Lung microvascular endothelial cell (primary cell): ENCODE data around the gene FSTL1. TPM values are rescaled to one million over a fixed set of nuclear protein-coding genes. Genes with fewer than 3 reads are reported as not detected.

Source experiments
- DNase-seq, 2 donors: peaks; one replicate each; pipeline versions ENCODE4 v3.0.0 to v3.0.0-alpha.2; 2010; ENCODE audit warnings: low read depth in 2 of 2
- total RNA-seq: library from RNA; depleted of rRNA; stranded (reverse); fragments of >200 nt; gene quantifications from 2 replicates; pipeline ENCODE4 v1.2.1, GENCODE V29; 2014

FSTL1 gene, protein sequence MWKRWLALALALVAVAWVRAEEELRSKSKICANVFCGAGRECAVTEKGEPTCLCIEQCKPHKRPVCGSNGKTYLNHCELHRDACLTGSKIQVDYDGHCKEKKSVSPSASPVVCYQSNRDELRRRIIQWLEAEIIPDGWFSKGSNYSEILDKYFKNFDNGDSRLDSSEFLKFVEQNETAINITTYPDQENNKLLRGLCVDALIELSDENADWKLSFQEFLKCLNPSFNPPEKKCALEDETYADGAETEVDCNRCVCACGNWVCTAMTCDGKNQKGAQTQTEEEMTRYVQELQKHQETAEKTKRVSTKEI
- 38.3 and 88.0 TPM in 2 replicates for total RNA-seq

- peak; percentile 52 to 67 for DNase-seq
Observed at GRCh38 chr3:120450600-120451271, at the start of gene FSTL1. TSS of gene FSTL1 (minus strand) at chr3:120450992. CDS start at chr3:120450746, 246 bp downstream.

GRCh38 chr3:120498556-120499346, 48.0 kb upstream of the FSTL1 start:
- DNase-seq: peak; percentile 61 to 87

DNA sequence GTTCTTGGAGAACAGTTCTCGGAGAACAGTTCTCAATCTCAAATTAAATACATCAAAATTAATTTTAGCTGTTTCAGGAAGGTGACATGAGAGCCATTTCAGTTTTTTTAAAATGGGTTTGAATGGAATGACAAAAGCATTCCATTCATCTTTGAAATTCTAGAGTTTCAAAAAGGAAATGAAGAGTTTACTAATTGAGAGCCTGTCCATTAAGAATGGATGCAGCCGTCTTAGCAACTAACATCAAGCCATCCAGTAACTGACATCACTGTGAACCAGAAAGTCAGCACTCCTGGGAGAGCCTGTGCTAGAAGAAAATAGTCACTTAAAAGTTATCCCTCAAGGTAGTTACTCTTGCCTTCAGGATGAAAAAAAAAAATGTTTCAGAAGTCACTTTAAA, 47.0 kb upstream of the FSTL1 start:
- DNase-seq: peak in 1 of 2 donors; percentile 27

GRCh38 chr3:120497336-120497735, 46.5 kb upstream of the FSTL1 start:
- peak; percentile 17 to 88 for DNase-seq

DNA sequence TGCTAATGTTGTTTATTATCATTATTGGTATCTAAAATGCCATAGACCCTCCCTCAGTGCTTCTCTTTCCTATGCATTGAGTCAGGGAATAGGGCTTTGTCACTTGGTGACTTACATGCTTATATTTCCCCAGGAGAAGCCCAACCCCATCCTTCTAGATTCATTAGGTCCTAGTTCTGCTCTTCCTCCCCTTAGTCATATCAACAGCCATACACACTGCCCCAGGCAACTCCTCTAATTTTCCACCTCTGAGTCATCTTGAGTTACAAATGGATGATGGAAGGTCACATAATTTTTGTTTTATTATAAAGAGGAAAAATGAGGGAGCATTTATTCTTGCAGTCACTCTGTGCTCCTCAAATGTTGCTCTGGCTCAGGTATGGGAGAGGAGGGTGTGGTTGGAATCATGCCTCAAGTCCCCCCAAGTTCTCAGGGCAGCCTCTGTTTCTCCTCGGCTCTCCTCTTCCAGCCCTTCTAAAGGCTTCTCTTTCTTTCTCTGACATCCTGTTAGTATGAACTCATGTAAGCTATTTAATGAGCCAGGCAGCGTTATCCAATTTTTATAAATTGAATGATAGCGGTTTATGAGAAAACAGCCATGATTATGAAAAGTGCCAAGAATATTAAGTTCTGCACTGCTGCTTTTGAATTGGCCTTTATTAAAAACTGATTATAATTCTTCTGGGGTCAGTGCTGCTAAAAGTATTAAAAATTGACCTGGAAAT, 45.6 kb upstream of the FSTL1 start:
- DNase-seq: peak in 1 of 2 donors; percentile 80

- peak in 1 of 2 donors; percentile 4 for DNase-seq
Observed at GRCh38 chr3:120495809-120496208, 45.0 kb upstream of the FSTL1 start.

GRCh38 chr3:120492103-120492502, 41.3 kb upstream of the FSTL1 start:
- no peak for DNase-seq

DNA sequence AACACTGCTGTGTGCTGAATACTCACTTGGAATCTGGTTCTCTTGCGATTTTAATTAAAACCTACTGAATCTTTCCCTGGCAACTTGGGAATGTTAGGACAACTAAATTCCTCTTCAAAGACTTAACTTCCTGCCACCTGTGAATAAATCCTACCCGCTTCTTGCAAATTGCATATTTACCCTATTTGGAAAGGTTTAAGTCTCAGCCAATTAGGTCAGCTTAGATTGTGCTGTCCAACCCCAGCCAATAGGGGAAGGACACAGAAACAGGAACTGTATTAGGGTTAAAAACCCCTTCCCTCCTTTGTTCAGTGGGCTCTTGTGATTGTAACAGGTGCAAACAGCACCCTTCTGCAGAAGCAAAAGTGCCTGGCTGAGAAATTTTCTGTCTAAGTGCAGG, 38.6 kb upstream of the FSTL1 start:
- no peak for DNase-seq

DNA sequence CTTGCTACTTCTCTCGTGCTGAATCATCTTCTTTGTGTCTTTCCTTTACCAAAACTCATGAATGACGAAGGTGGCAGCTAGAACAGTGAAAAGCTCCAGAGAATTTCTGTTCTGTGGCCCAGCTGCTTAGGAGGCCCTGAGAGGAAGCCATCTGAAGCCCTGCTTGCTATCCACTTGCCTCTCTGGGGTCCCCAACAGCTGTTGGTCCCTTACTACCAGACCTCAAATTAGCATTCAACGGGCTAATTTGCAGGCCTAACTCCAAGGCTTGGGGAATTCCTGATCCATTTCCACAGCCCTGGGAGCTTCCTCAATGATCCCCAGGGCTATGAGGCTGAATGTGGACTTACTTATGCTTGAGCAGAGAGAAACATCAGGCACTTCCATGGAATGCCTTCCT, 37.5 kb upstream of the FSTL1 start:
- no peak for DNase-seq

DNA sequence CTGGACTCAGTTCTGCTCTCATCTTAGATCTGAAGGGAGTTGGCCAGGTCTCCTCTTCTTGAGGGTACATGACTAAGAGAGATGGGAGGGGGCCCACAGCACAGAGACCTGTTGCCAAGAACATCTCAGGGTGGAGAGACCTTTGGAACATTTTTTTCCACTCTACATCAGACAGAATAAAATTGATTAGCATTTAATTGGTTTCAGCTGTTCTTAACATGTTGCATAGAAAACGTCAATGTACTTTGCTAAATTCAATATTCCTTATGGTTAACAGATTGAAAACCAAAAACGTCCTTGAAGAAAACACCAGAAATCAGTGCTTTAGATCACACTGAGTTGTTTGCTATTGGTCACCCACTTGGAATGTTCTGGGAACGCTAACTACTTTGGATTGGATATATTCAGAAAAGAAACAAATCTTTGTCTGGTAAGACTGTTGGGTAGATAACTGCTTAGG, 36.4 kb upstream of the FSTL1 start:
- no peak for DNase-seq

GRCh38 chr3:120481081-120481480, 30.3 kb upstream of the FSTL1 start:
- DNase-seq: no peak

- no peak for DNase-seq
Observed at GRCh38 chr3:120477781-120478180, 27.0 kb upstream of the FSTL1 start.

DNA sequence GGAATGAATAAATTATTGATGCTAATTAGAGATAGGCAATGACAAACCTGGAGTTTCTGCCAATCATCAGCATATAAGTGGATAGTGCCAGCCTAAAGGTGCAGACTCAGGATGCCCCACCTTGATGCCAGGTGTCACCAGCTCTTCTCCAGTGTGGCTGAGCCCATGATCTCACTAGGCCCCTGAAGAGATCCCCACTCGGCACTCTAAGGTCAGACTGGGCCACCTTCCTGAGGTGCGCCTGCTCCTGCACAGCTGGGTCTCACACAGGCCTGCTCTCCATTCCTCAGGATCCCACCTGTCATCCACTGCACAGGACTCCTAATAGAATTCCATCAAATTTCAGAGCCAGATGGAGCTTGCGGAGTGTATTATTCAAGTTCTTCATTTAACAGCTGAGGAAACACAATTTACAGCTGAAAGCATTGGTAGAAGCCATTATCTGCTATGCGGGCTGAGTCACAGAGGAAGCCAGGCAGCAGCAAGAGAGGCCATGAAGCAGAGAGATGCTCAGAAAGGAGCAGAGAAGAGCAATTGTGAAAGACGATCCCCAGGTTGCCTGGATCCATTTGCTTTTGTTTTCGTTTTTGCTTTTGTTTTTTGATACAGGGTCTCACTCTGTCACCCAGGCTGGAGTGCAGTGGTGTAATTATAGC, 25.1 kb upstream of the FSTL1 start:
- DNase-seq: no peak

- no peak for DNase-seq
Observed at GRCh38 chr3:120473896-120474675, 23.3 kb upstream of the FSTL1 start.

- DNase-seq: no peak
Observed at GRCh38 chr3:120473389-120473788, 22.6 kb upstream of the FSTL1 start.

DNA sequence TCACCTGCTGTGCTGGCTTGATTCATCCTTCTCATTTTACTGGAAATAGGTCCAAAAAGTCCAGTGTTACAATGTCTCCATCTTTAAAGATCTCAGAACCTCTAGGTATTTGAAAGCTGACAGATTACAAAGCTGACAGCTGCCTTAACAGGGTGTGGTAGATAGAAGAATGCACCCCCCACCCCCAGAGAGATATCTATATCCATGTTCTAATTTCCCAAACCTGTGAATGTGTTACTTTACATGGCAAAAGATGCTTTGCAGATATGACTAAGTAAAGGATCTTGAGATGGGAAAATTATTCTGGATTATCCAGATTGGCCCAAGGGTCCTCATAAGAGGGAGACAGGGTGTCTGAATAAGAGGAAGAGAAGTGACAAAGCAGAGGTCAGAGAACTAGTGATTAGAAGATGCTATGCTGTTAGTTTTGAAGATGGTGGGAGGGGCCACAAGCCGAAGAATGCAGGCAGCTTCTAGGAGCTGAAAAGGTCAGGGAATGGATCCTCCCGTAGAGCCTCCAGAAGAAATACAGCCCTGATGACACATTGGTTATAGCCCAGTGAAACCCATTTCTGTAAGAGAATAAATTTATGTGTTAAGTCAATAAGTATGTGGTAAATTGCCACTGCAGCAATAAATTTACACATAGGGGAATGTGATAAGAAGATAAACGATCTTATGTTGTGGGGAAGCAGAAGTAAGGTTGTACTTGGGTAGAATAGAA, 21.5 kb upstream of the FSTL1 start:
- DNase-seq: no peak

DNA sequence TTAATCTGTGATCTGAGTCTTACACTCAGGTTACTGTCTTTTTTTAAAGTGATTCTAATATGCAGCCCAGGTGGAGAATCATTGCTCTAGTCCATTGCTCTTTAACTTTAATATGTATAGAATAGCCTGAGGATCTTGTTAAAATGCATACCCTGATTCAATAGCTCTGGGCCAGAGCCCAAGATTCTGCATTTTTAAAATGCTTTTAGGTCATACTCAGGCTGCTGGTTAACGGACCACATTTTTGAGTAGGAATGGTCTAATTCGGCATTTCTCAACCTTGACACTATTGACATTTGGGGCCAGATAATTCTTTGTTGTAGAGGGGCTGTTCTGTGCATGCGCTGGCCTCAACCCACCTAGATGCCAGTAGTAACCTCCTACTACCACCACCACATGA, 20.9 kb upstream of the FSTL1 start:
- DNase-seq: no peak

GRCh38 chr3:120470870-120471269, 20.1 kb upstream of the FSTL1 start:
- no peak for DNase-seq

DNA sequence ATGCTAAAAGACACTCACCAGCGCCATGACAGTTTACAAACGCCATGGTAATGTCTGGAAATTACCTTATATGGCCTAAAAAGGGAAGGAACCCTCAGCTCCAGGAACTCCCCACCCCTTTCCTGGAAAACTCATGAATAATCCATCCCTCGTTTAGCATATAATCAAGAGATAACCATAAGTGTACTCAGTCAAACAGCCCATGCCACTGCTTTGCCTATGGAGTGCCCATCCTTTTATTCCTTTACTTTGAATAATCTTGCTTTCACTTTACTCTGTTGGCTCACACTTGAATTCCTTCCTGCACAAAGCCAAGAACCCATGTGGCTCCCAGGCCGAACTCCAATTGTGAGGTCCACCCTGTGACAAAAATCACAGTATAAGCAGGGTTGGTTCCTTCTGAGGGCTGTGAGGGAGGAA, 19.1 kb upstream of the FSTL1 start:
- no peak for DNase-seq

DNA sequence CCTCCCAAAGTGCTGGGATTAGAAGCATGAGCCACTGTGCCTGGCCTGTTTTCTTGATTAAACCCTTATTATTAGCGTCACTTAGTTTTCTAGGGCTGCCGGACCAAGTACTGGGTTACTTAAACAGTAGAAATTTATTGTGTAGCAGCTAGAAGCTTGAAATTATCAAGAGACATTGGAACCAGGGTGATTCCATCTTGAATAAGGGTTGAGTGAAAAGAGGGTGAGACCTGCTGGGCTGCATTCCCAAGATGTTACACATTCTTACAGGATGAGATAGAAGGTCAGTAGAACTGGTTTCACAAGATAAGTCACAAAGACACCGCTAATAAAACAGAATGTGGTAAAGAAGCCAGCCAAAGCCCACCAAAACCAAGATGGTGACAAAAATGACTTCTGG, 18.6 kb upstream of the FSTL1 start:
- no peak for DNase-seq
